GM12878 (cell line): ENCODE measurements around the gene ARHGAP15. TPM values are rescaled to one million over a fixed set of nuclear protein-coding genes. Genes with fewer than 3 reads are reported as not detected.

Experiments
- ATAC-seq: fragments of 200-7000 bp; cut with Tn5 transposase; 3 replicates; pipeline ENCODE4 v1.9.1; 2020; ENCODE audit warnings: mild to moderate bottlenecking, moderate library complexity
- BruUV-seq: library from RNA; stranded (reverse); fragments of 400-500 nt; replicated peaks from 2 replicates; lab custom pipeline; 2021; lab: Mats Ljungman, UMichigan
- CTCF ChIA-PET: fragments of 300-600 bp; sonication (Branson Sonifier 250); formaldehyde crosslinking; extraction: SDS; loops from one replicate; lab custom pipeline; 2021; ENCODE audit warnings: inconsistent platforms; lab: Yijun Ruan, JAX
- POLR2A ChIA-PET: fragments of 350-600 bp; formaldehyde crosslinking; extraction: SDS; loops from one replicate; lab custom pipeline; 2021; ENCODE audit warnings: inconsistent platforms; lab: Charles Lee
- RAD21 ChIA-PET: fragments of 300-600 bp; sonication (Branson Sonifier 250); formaldehyde crosslinking; loops from one replicate; lab custom pipeline; 2023; ENCODE audit warnings: antibody characterized with exemption; ENCODE audit not compliant: unreplicated experiment; lab: Charles Lee
- SMC1A ChIA-PET: fragments of 300-600 bp; sonication (Branson Sonifier 250); formaldehyde crosslinking; loops from one replicate; lab custom pipeline; 2023; ENCODE audit not compliant: unreplicated experiment, uncharacterized antibody; lab: Charles Lee
- DNase-seq: peaks from one replicate; pipeline ENCODE4 v3.0.0-alpha.2; 2011; ENCODE audit warnings: low read depth, low spot score
- FAIRE-seq: peaks from 3 replicates; lab custom pipeline; 2011; peaks lifted over from hg19 to GRCh38; lab: Jason Lieb, UNC
- H2AFZ ChIP-seq: 2 replicates; pipeline ENCODE4 v1.6.0; 2011; ENCODE audit warnings: low read depth, low read length, control low read depth; ENCODE audit not compliant: control insufficient read depth
- H3K27ac ChIP-seq: 2 replicates; pipeline ENCODE4 v1.5.1; 2011; ENCODE audit warnings: control low read depth; ENCODE audit not compliant: control insufficient read depth, insufficient read depth
- H3K27me3 ChIP-seq, 2 experiments: replicated peaks in 1 of 2; 2 replicates each; pipeline versions ENCODE4 v1.6.0 to v1.6.1; 2011; ENCODE audit warnings: low read length in 1 of 2; ENCODE audit not compliant: control insufficient read depth in 2 of 2, insufficient read depth in 2 of 2
- H3K36me3 ChIP-seq, 2 experiments: 2 replicates each; pipeline ENCODE4 v1.5.1; 2011; ENCODE audit warnings: low read length in 1 of 2; ENCODE audit not compliant: control insufficient read depth in 2 of 2, insufficient read depth in 2 of 2
- H3K4me1 ChIP-seq: 2 replicates; pipeline ENCODE4 v1.6.1; 2011; ENCODE audit warnings: mild to moderate bottlenecking, low read length, moderate library complexity, mixed read lengths; ENCODE audit not compliant: control insufficient read depth, insufficient read depth
- H3K4me2 ChIP-seq: 2 replicates; pipeline ENCODE4 v1.6.0; 2011; ENCODE audit warnings: control low read depth; ENCODE audit not compliant: control insufficient read depth, insufficient read depth
- H3K4me3 ChIP-seq: fragments of 200-600 bp; sonication (generic); 2 replicates; pipeline ENCODE4 v1.5.1; 2016
- H3K79me2 ChIP-seq: 2 replicates; pipeline ENCODE4 v1.6.0; 2011; ENCODE audit warnings: low read length; ENCODE audit not compliant: control insufficient read depth, insufficient read depth
- H3K9ac ChIP-seq: 2 replicates; pipeline ENCODE4 v1.8.0; 2011; ENCODE audit warnings: low read length, control low read depth, mixed read lengths; ENCODE audit not compliant: control insufficient read depth, insufficient read depth
- H3K9me3 ChIP-seq: replicated peaks from 3 replicates; pipeline ENCODE4 v1.5.1; 2011; ENCODE audit warnings: mild to moderate bottlenecking, low read length; ENCODE audit not compliant: control insufficient read depth, insufficient read depth
- H4K20me1 ChIP-seq: 2 replicates; pipeline ENCODE4 v1.6.0; 2011; ENCODE audit not compliant: control insufficient read depth, insufficient read depth
- ATF3 ChIP-seq: IDR thresholded peaks from 2 replicates; pipeline ENCODE4 v1.6.1; 2011; ENCODE audit warnings: low read depth, mild to moderate bottlenecking, low read length, moderate library complexity, borderline replicate concordance; ENCODE audit errors: extremely low read depth
- FOXM1 ChIP-seq: IDR thresholded peaks from 2 replicates; pipeline ENCODE4 v1.6.1; 2012; ENCODE audit warnings: low read depth, mild to moderate bottlenecking, inconsistent platforms, low read length, moderate library complexity
- GATAD2B ChIP-seq: fragments of 450-650 bp; conservative IDR thresholded peaks from 2 replicates; pipeline ENCODE4 v1.6.1; 2017; ENCODE audit warnings: low read depth, mild to moderate bottlenecking, moderate library complexity
- IKZF1 ChIP-seq: fragments of 450-650 bp; conservative IDR thresholded peaks from 2 replicates; pipeline ENCODE4 v1.6.1; 2017; ENCODE audit warnings: antibody characterized with exemption, mild to moderate bottlenecking
- IRF4 ChIP-seq: IDR thresholded peaks from 2 replicates; pipeline ENCODE4 v1.6.1; 2011; ENCODE audit warnings: low read depth, low read length
- JUNB ChIP-seq: IDR thresholded peaks from 2 replicates; pipeline ENCODE4 v1.6.1; 2016; ENCODE audit warnings: antibody characterized with exemption, mild to moderate bottlenecking
- KDM1A ChIP-seq: fragments of 200-600 bp; sonication (generic); IDR thresholded peaks from 2 replicates; pipeline ENCODE4 v1.6.1; 2016; ENCODE audit warnings: borderline replicate concordance
- MEF2B ChIP-seq: fragments of 450-650 bp; IDR thresholded peaks from 2 replicates; pipeline ENCODE4 v1.6.1; 2018; ENCODE audit warnings: mild to moderate bottlenecking, moderate library complexity; ENCODE audit not compliant: partially characterized antibody, poor library complexity, severe bottlenecking
- MYB ChIP-seq: fragments of 150-350 bp; IDR thresholded peaks from 2 replicates; pipeline ENCODE4 v1.6.1; 2014; ENCODE audit warnings: mild to moderate bottlenecking, low read depth, low read length, borderline replicate concordance
- NBN ChIP-seq: fragments of 450-650 bp; IDR thresholded peaks from 2 replicates; pipeline ENCODE4 v1.6.1; 2016
- NR2C2 ChIP-seq: IDR thresholded peaks from 2 replicates; pipeline ENCODE4 v1.6.1; 2011; ENCODE audit warnings: borderline replicate concordance, low read depth; ENCODE audit not compliant: control insufficient read depth, insufficient read length
- RB1 ChIP-seq: fragments of 450-650 bp; formaldehyde crosslinking; IDR thresholded peaks from 2 replicates; pipeline ENCODE4 v1.6.1; 2017; ENCODE audit warnings: mild to moderate bottlenecking, borderline replicate concordance
- SREBF2 ChIP-seq: IDR thresholded peaks from 2 replicates; pipeline ENCODE4 v1.6.1; 2012; ENCODE audit warnings: mild to moderate bottlenecking, low read length
- STAT1 ChIP-seq: fragments of 450-650 bp; conservative IDR thresholded peaks from 2 replicates; pipeline ENCODE4 v1.6.1; 2014; ENCODE audit warnings: antibody characterized with exemption, mild to moderate bottlenecking
- TARDBP ChIP-seq: IDR thresholded peaks from 2 replicates; pipeline ENCODE4 v1.6.1; 2016; ENCODE audit warnings: borderline replicate concordance
- TCF3 ChIP-seq: IDR thresholded peaks from 2 replicates; pipeline ENCODE4 v1.6.1; 2012; ENCODE audit warnings: low read depth, mild to moderate bottlenecking, low read length, borderline replicate concordance; ENCODE audit not compliant: insufficient read depth
- WGBS: methylation state at CpG from one replicate; pipeline ENCODE4 v1.1.6; 2016; ENCODE audit warnings: low lambda C conversion rate; ENCODE audit not compliant: insufficient replicate concordance, insufficient coverage; ENCODE audit errors: missing lambda C conversion rate; 5-methylcytosine and 5-hydroxymethylcytosine counted together
- in situ Hi-C: fragments of 300-500 bp; cut with MboI; formaldehyde crosslinking; loops from 9 replicates; pipeline ENCODE4 v1.14.3; 2018; ENCODE audit warnings: mixed read lengths
- intact Hi-C: fragments of 100-400 bp; cut with micrococcal nuclease; formaldehyde crosslinking; loops from one replicate; pipeline ENCODE4 v1.14.2; 2022; ENCODE audit not compliant: unreplicated experiment
- polyA plus RNA-seq, 11 experiments: library from polyadenylated mRNA; depleted of rRNA in 4 of 11; unstranded in 6 of 11; stranded (reverse) in 5 of 11; fragments of >200 nt; fragmentation: Nextera tagmentation in 4 of 11; fragmentation: Illumina TruSeq in 1 of 11; extraction: Ambion mirVana in 4 of 11; extraction: Trizol in 1 of 11; gene quantifications; 1 replicate in 1 of 11; 2 replicates in 10 of 11; pipeline versions ENCODE4 v1.2.1 to v1.2.3, GENCODE V29; 2011 to 2016; ENCODE audit warnings: inconsistent platforms in 2 of 11, missing spikeins in 2 of 11, low read depth in 1 of 11
- total RNA-seq, 4 experiments: library from RNA; depleted of rRNA in 3 of 4; stranded (reverse); fragments of >200 nt in 3 of 4; fragmentation: Illumina TruSeq in 1 of 4; extraction: Trizol in 1 of 4; gene quantifications; 2 replicates each; pipeline versions ENCODE4 v1.2.1 to v1.2.3, GENCODE V29; 2013 to 2021
- TF ChIP-seq, protein P1 (sequence below): fragments of 450-650 bp; formaldehyde crosslinking; IDR thresholded peaks from 2 replicates; pipeline ENCODE4 v1.4.0; 2022; ENCODE audit warnings: mild to moderate bottlenecking, moderate library complexity
- TF ChIP-seq, protein P2 (sequence below): fragments of 450-650 bp; IDR thresholded peaks from 2 replicates; pipeline ENCODE4 v1.6.1; 2017; ENCODE audit warnings: borderline replicate concordance
- TF ChIP-seq, protein P3 (sequence below): fragments of 450-650 bp; IDR thresholded peaks from 2 replicates; pipeline ENCODE4 v1.6.1; 2017; ENCODE audit warnings: antibody characterized with exemption, mild to moderate bottlenecking, moderate library complexity

The ARHGAP15 gene
- total and polyA plus RNA-seq, 10 of the 15 experiments (the other 5 are each of a cell fraction or from before 2014, with no cell fraction given): 38.0 to 92.6 (median 66.7) TPM

DNA sequence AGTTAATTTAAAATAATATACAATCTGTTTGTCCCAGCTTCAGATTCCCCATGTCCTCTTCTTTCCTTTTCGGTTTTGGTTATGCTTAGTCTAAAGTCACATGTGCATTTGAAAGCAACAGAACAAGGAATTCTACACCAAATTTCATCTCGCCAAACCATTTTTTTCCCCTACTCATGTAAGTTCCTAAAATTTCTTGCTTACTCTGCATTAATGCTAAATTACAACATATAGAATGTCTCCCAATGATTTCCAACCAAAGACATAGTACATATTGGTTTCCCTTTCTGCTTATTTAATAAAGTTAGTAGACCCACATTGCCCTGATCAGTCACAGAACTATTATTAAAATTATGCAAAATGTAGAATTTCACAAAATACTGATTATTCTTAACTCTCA lies 212.3 kb downstream of the ARHGAP15 start:
- no peaks in the 10 kb centered on the region for H3K36me3 ChIP-seq
- H3K4me1 ChIP-seq: no peaks in the 10 kb centered on the region
- H3K27me3 ChIP-seq: no peaks in the 10 kb centered on the region
- RAD21 ChIA-PET: no interaction called here
- POLR2A ChIA-PET: no interaction called here
- H4K20me1 ChIP-seq: no peaks in the 10 kb centered on the region
- BruUV-seq: no TSS peak
- no peak overlapping the region for H3K27ac ChIP-seq
- H3K79me2 ChIP-seq: no peaks in the 10 kb centered on the region
- FAIRE-seq: no peak
- H3K9me3 ChIP-seq: no peaks in the 10 kb centered on the region
- SMC1A ChIA-PET: interaction anchor here (1.1 to 1.5 kb wide), 2 partner anchors 11 to 16 kb away, joined by 3 read pairs; no protein-coding TSS in a partner anchor
- no peak overlapping the region for H3K4me3 ChIP-seq
- intact Hi-C loops: no loop called here
- no peak overlapping the region for H2AFZ ChIP-seq
- CTCF ChIA-PET: interaction anchor here (0.5 to 1.2 kb wide), 3 partner anchors 8 to 305 kb away, joined by 3 read pairs; no protein-coding TSS in a partner anchor
- 95% methylated on average over 2 of the region's 2 CpGs for WGBS
- ATAC-seq: no peak
- no peak overlapping the region for H3K4me2 ChIP-seq
- in situ Hi-C loops: no loop called here
- no peak overlapping the region for H3K9ac ChIP-seq
- DNase-seq: no peak
- TF ChIP-seq IRF4 (no peak), RB1 (no peak), NR2C2 (no peak), ATF3 (no peak), JUNB (no peak), IKZF1 (no peak), NBN (no peak), TARDBP (no peak), TCF3 (no peak), FOXM1 (no peak), STAT1 (no peak), MYB (no peak), SREBF2 (no peak), KDM1A (no peak), GATAD2B (no peak), MEF2B (no peak)
- TF ChIP-seq, protein P1, sequence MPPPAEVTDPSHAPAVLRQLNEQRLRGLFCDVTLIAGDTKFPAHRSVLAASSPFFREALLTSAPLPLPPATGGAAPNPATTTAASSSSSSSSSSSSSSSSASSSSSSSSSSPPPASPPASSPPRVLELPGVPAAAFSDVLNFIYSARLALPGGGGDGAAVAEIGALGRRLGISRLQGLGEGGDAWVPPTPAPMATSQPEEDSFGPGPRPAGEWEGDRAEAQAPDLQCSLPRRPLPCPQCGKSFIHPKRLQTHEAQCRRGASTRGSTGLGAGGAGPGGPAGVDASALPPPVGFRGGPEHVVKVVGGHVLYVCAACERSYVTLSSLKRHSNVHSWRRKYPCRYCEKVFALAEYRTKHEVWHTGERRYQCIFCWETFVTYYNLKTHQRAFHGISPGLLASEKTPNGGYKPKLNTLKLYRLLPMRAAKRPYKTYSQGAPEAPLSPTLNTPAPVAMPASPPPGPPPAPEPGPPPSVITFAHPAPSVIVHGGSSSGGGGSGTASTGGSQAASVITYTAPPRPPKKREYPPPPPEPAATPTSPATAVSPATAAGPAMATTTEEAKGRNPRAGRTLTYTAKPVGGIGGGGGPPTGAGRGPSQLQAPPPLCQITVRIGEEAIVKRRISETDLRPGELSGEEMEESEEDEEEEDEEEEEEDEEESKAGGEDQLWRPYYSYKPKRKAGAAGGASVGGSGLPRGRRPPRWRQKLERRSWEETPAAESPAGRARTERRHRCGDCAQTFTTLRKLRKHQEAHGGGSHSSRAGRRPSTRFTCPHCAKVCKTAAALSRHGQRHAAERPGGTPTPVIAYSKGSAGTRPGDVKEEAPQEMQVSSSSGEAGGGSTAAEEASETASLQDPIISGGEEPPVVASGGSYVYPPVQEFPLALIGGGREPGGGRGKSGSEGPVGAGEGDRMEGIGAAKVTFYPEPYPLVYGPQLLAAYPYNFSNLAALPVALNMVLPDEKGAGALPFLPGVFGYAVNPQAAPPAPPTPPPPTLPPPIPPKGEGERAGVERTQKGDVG (CRISPR knock-in tag): no peak
- TF ChIP-seq, protein P2, sequence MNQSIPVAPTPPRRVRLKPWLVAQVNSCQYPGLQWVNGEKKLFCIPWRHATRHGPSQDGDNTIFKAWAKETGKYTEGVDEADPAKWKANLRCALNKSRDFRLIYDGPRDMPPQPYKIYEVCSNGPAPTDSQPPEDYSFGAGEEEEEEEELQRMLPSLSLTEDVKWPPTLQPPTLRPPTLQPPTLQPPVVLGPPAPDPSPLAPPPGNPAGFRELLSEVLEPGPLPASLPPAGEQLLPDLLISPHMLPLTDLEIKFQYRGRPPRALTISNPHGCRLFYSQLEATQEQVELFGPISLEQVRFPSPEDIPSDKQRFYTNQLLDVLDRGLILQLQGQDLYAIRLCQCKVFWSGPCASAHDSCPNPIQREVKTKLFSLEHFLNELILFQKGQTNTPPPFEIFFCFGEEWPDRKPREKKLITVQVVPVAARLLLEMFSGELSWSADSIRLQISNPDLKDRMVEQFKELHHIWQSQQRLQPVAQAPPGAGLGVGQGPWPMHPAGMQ: no peak
- TF ChIP-seq, protein P3, sequence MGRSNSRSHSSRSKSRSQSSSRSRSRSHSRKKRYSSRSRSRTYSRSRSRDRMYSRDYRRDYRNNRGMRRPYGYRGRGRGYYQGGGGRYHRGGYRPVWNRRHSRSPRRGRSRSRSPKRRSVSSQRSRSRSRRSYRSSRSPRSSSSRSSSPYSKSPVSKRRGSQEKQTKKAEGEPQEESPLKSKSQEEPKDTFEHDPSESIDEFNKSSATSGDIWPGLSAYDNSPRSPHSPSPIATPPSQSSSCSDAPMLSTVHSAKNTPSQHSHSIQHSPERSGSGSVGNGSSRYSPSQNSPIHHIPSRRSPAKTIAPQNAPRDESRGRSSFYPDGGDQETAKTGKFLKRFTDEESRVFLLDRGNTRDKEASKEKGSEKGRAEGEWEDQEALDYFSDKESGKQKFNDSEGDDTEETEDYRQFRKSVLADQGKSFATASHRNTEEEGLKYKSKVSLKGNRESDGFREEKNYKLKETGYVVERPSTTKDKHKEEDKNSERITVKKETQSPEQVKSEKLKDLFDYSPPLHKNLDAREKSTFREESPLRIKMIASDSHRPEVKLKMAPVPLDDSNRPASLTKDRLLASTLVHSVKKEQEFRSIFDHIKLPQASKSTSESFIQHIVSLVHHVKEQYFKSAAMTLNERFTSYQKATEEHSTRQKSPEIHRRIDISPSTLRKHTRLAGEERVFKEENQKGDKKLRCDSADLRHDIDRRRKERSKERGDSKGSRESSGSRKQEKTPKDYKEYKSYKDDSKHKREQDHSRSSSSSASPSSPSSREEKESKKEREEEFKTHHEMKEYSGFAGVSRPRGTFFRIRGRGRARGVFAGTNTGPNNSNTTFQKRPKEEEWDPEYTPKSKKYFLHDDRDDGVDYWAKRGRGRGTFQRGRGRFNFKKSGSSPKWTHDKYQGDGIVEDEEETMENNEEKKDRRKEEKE: no peak
